Coronary artery (tissue), 2 donors: Measurements from ENCODE around the gene HTD2.
"Not testable (repeated sequence)": the region's sequence is repeated elsewhere in the genome, so short reads cannot be mapped to it uniquely, and the experiment has no call there.

Source experiments
- DNase-seq: peaks from one replicate; pipeline ENCODE4 v3.0.0-alpha.2; 2017; ENCODE audit warnings: low spot score
- H3K27ac ChIP-seq, 2 donors: fragments of 200-600 bp; sonication (generic); one replicate each; pipeline ENCODE4 v1.5.1; 2016 to 2019
- H3K4me3 ChIP-seq: fragments of 200-600 bp; sonication (generic); 2 replicates; pipeline ENCODE4 v1.5.1; 2016; ENCODE audit warnings: mild to moderate bottlenecking, moderate library complexity
- TF ChIP-seq, protein P1 (sequence below): fragments of 200-600 bp; sonication (generic); IDR thresholded peaks from one replicate; pipeline ENCODE4 v1.5.1; 2019; ENCODE audit warnings: antibody characterized with exemption

The HTD2 gene

GRCh38 chr3:58305882-58306711 lies at the start of gene HTD2, which contains the start of gene RPP14:
TSS of gene HTD2 (plus strand) at chr3:58306520. CDS start at chr3:58317614, 11,094 bp downstream.
TSS of gene RPP14 (plus strand) at chr3:58306245. CDS start at chr3:58310330, 4,085 bp downstream.
- peak within 1 kb of the TSS; percentile 84 for H3K4me3 ChIP-seq
- TF ChIP-seq, protein P1, sequence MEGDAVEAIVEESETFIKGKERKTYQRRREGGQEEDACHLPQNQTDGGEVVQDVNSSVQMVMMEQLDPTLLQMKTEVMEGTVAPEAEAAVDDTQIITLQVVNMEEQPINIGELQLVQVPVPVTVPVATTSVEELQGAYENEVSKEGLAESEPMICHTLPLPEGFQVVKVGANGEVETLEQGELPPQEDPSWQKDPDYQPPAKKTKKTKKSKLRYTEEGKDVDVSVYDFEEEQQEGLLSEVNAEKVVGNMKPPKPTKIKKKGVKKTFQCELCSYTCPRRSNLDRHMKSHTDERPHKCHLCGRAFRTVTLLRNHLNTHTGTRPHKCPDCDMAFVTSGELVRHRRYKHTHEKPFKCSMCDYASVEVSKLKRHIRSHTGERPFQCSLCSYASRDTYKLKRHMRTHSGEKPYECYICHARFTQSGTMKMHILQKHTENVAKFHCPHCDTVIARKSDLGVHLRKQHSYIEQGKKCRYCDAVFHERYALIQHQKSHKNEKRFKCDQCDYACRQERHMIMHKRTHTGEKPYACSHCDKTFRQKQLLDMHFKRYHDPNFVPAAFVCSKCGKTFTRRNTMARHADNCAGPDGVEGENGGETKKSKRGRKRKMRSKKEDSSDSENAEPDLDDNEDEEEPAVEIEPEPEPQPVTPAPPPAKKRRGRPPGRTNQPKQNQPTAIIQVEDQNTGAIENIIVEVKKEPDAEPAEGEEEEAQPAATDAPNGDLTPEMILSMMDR: peak; percentile 97
- peak; percentile 98 for DNase-seq
- peak within 1 kb of the TSS; percentile 93 to 98 for H3K27ac ChIP-seq

- TF ChIP-seq, protein P1: no peak
- Histone ChIP-seq H3K4me3 (no peak overlapping the region), H3K27ac (no peak overlapping the region)
- DNase-seq: no peak
These were observed 47.8 kb upstream of the HTD2 start for GRCh38 chr3:58258392-58259055.

DNA sequence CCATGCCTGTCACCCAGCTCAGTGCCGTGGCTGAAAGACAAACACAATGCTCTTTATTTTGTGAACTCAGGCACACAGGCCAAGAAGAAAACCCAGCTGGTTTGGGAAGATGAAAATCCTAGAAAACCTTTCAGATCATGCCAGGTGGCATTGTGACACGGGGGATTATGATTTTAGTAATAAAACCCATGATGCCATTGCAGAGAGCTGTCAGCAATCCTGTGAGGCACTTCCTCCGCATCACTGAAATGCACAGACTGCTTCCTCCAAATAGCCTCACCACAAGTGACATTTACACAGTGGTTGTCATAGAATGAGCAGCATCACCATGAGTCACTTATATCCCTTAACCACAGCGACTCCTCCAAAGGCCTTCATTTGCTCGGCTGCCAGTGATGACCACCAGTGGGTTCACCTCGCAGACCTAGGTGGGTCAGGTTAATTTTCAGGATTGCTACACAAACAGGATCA lies 46.0 kb upstream of the HTD2 start:
- H3K27ac ChIP-seq: no peak overlapping the region
- DNase-seq: no peak
- no peak overlapping the region for H3K4me3 ChIP-seq
- TF ChIP-seq, protein P1: no peak

DNA sequence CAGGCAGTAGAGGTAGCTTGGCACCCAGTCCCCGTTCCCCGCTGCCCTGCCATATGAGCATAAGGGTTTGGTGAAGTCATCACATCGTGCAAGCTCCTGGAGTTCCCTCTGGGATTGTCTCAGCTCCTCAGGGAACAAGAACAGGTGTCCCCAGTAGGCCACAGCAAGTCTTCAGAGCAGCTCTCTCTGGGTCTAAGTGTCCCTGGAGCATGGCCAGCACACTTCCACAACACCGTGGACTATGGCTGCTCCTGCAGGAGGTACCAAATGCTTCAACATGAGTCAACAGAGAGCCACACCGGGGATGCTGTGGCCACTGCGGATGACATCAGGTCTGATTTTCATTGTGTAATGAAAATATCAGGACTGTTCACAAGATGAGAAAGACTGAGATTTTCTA lies 45.6 kb upstream of the HTD2 start:
- TF ChIP-seq, protein P1: no peak
- Histone ChIP-seq H3K27ac (no peak overlapping the region), H3K4me3 (no peak overlapping the region)
- DNase-seq: no peak

DNA sequence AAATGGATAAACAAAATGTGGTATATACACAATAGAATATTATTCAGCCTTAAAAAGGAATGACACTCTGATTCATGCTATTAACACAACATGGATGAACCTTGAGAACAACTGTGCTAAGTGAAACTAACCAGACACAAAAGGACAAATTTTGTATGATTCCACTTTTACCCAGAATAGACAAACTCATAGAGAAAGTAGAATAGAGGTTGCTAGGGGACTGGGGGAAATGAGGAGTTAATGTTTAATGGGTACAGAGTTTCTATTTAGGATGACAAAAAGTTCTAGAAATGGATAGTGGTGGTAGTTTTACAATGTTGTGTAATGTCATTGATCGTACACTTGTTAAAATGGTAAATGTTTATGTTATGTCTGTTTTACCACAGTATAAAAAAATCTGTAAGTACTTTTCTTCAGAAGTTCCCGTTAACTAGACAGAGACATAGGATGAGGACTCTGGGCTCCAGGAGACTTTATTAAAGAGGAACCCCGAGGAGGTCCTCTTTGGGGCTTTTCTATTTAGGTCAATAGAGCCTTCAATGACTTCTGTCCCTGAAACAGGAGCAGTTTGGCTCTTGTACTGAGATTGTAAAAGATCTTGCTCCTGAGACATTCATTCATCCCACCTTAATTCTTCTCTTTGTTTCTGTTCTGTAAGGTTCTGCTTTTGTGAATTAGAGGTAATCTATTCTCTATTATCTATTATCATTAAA lies 44.2 kb upstream of the HTD2 start:
- TF ChIP-seq, protein P1: no peak
- Histone ChIP-seq H3K4me3 (no peak overlapping the region), H3K27ac (no peak overlapping the region)
- no peak for DNase-seq

DNA sequence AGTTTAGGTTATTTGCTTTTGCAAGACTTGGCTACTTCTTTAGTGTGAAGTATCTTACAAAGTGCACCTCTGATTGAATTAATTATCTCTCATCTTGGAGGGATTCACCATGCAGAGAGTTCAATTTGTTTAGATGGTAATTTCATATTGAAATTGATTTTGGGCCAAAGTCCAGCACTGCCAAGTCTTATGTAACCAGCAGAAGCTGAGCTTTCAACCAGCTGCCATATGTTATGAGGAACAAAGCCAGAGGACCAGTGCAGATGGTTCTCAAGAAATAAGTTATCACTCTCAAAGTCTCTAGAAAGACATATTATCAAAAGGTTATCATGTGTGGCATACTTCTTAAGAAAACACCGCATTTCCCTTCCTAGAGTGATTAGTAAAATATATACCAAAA lies 39.7 kb upstream of the HTD2 start:
- no peak overlapping the region for H3K27ac ChIP-seq
- no peak overlapping the region for H3K4me3 ChIP-seq
- no peak for DNase-seq
- TF ChIP-seq, protein P1: no peak

- not testable (repeated sequence) for H3K27ac ChIP-seq, DNase-seq, H3K4me3 ChIP-seq
These were observed 38.8 kb upstream of the HTD2 start for GRCh38 chr3:58267543-58267942.
